Keratinocyte (primary cell): ENCODE data around the gene CACNB2.

ENCODE experiments used
- CTCF ChIP-seq, 3 experiments: IDR thresholded peaks in 1 of 3; conservative IDR thresholded peaks in 1 of 3; optimal IDR thresholded peaks in 1 of 3; 2 replicates in 2 of 3; 3 replicates in 1 of 3; pipeline versions ENCODE3 to v1.5.1; 2011; ENCODE audit warnings: low read length in 3 of 3, mild to moderate bottlenecking in 3 of 3, moderate library complexity in 2 of 3, control low read depth in 1 of 3, inconsistent platforms in 1 of 3; ENCODE audit not compliant: insufficient read depth in 2 of 3; ENCODE audit errors: extremely low read depth in 1 of 3
- EZH2 ChIP-seq: IDR thresholded peaks from one replicate; pipeline ENCODE4 v1.6.1; 2012; ENCODE audit warnings: inconsistent platforms, mild to moderate bottlenecking, low read length, moderate library complexity

GRCh38 chr10:18306031-18306430 is 165.8 kb downstream of the CACNB2 start:
- no peak for TF ChIP-seq CTCF (optimal IDR thresholded peaks at IDR 0.05 in 1 of 3, IDR thresholded peaks at IDR 0.05 in 1 of 3, conservative IDR thresholded peaks at IDR 0.05 in 1 of 3; ENCODE audit: extremely low read depth in 1 of 3, insufficient read depth in 2 of 3, low read length in 3 of 3)
- TF ChIP-seq EZH2: no peak
